ENCODE data around the gene GNPTG.
"Not testable (repeated sequence)": the region's sequence is repeated elsewhere in the genome, so short reads cannot be mapped to it uniquely, and the experiment has no call there.

The GNPTG gene

DNA sequence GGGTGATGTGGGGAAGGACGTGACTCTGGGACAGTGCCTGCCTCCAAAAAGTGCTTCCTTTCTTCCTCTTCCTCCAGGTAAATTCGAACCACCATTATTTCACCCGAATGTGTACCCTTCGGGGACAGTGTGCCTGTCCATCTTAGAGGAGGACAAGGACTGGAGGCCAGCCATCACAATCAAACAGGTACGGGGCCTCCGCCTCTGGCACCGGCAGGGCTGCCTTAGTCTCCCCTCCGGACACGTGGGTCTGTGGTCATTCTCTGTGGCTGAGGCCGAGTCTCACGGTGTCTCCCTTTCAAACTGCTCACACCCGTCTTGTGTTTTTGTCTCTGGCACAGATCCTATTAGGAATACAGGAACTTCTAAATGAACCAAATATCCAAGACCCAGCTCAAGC is 31.6 kb upstream of the GNPTG start:
- no peak for DNase-seq

DNA sequence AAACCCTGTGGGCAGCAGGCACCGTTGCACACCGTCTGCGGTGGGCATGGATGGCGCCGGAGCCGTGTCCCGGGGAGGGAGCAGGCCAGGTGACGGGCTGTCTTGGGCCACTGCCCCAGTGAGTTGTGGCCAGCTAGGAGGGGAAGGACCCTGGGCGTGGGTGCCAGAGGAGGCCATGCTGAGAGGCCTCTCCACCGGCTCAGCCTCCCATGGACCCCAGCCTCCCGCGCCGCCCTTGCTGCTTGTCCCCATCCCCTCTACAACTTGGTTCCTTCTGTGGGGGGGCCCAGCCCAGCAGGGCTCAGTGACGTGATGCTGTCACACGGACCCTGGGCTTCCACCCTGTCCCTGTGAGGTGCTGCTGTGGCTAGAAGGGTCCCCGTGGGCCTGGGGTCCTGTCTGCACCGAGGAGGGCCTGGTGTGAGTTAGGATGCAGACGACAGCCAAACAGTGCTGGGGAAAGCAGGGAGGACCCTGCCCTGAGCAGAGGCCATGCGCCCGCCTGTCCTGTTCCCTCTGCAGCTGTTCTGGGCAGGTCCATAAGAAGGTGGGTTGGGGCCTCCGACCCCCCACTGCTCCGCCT is 31.0 kb upstream of the GNPTG start:
- no peak for DNase-seq

DNA sequence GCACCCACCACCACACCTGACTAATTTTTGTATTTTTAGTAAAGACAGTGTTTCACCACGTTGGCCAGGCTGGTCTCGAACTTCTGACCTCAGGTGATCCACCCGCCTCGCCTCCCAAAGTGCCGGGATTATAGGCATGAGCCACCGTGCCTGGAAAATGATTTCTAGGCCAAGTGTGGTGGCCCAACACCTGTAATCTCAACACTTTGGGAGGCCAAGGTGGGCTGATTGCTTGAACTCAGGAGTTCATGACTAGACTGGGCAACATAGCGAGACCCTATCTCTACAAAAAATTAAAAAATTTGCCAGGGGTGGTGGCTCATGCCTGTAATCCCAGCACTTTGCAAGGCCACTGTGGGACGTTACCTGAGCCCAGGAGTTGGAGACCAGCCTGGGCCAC is 29.3 kb upstream of the GNPTG start:
- no peak for DNase-seq

DNA sequence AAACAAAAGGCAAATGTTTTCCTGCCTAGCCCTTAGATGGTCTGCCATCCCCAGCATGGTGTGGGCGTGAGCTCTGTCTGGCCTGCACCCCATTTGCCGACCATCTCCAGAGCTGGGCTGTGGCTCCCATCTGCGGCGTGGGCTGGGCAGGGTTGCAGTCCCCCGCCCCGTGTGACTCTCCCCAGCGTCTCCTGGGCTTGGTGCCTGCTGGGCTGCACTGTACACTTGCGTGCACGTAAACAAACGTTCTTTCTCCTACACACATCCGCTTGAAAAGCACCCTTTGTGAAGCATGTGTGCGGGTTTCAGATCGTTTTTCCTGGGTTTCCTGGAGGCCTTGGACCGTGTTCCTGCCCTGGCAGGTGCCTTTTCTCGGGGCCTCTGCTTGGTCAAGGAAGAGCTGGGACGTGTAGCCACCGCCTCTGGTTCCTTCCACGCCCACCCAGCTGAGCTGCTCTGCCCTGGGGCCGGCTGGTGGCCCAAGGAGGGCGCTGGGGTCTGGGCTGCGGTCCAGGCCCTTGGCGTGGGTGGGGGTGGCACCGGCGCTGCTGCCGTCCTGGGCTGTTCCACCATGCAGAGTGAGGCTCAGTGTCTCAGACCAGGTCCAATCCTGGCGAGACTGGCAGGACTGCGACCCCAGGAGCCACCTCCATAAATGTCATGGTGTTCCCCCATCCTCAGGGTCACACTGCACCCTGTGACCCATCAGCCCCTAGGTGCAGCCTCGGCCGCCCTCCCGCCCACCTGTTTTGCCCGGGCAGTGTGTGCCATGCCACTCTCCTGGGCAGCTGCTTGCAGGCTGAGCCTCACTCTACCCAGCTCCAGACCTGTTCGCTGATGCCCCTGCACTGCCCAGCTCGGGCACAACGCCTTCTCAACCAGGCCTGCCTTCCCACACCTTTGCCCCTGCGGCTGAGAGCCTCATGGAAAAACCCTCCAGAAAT is 28.2 kb upstream of the GNPTG start:
- DNase-seq: no peak

DNA sequence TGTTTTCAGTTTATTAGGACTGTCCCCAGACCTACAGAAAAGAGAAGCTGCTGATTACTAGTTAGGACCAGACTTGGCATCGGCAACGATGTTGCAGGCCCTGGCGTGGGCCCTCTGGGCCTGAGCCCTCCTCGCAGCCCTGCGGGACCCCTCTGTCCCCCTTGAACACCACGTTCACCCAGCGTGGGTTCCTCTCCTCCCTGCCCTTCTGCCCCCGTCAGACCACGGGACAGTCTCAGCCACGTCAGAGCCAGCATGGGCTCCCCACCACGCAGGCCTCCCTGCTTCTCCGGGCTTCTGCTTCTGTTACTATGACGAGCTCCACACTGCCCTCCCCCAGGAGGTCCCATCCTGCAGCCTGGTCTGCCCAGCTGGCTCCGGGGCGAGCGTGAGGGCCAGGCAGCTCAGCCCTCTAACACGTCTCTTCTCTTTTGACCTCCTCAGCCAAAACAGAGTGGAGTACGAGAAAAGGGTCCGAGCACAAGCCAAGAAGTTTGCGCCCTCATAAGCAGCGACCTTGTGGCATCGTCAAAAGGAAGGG is 27.4 kb upstream of the GNPTG start:
- no peak for DNase-seq

DNA sequence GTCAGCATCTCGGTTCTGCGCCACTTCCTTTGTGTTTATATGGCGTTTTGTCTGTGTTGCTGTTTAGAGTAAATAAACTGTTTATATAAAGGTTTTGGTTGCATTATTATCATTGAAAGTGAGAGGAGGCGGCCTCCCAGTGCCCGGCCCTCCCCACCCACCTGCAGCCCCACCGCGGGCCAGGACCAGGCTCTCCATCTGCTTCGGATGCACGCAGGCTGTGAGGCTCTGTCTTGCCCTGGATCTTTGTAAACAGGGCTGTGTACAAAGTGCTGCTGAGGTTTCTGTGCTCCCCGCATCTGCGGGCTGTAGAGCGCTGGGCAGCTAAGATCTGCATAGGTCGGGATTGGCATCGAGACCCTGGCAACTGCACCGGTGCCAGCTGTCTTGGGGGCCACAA is 26.5 kb upstream of the GNPTG start:
- no peak for DNase-seq

DNA sequence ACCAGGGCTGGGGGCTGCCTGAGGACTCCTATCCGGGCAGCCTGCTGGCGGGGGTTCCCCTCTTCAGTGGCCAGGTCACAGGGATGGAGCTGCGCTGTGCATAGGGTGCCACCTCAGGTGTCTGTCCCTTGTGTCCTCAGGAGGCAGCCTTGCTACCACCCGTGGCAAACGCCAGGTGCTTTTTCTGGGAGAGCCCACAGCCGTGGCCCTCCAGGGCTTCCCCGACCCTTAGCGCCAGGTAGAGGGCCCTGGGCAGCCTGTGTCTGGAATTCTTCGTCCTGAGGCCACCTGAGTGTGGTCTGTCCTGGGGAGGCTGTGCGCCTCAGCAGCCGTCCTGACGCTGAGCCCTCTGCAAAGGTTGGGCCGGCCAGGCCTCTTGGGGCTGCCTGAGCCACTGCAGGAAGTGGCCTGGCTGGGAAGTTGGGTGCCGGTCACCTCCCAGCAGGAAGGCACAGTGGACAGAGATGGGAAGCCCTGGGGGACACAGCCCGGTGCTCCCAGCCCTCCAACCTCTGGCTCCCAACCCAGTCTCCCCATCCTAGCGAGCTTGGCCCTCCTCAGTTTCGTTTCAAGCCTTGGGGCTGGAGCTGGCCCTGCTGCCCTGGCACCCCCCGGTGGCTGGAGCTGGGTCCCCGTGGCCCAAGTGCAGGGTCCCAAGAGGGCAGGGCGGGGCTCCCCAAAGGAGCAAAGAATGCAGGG is 25.9 kb upstream of the GNPTG start:
- DNase-seq: no peak

DNA sequence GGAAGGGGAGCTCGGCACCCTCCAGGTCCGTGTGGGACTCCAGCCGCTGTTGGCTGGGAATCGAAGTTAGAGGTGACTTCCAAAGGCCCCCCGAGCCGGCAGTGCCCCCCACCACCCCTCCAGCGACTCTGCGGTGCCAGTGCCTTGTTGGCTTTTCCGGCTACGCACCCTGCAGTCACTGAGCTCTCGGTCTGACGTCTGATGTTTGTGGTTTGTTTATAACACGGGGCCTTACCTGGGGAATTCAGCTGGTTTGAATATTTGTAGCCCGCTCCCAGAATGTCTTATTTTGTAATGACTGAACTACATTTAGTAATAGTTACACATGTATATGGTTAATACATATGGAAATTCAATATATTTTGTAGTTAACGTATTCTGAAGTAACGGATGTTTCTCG is 25.3 kb upstream of the GNPTG start:
- no peak for DNase-seq

DNA sequence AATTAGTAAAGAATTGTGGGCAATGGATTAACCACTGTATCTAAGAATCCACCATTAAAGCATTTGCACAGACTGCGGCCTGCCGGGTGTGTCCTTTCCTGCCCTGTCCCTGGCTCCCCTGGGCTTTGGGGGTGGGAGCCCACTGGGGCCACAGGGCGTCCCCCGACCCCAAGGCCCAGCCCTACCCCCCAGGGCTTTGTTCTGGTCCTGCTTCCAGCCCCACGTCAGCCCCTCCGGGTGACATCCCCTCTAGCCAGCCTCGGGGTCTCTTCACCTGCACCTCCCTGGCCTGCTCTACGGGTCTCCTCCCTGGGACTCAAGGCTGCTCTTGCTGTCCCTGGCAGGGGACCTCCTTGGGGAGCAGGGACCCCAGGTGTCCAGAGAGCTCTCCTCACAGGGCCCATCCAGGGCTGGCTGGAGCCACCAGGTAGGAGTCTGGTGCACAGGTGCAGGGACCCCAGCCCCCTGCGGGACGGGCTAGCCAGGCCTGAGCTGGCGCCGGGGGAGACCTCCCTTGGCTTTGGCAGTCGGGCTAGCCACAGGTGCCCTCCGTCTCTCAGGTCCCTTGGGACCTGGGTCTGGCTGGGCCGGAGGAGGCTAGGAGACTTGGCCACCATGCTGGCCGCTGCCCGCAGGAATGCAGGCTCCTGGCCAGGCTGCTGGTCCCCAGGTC is 24.6 kb upstream of the GNPTG start:
- no peak for DNase-seq

DNA sequence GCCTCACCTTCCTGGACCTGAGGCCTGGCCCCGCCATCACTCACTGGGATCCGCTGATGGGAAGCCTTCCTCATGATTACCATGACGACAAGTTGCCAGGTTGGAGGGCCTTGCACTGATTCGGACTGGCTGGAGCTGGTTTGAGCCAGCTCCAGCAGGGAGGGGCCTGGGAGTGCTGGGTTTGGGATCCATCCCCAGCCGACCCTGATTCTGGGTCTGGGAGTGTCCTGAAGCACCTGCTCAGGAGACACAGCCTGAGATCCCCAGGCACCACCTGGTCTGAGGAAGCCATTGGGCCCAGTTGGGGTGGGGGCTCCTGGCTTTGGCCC is 24.1 kb upstream of the GNPTG start:
- no peak for DNase-seq

DNA sequence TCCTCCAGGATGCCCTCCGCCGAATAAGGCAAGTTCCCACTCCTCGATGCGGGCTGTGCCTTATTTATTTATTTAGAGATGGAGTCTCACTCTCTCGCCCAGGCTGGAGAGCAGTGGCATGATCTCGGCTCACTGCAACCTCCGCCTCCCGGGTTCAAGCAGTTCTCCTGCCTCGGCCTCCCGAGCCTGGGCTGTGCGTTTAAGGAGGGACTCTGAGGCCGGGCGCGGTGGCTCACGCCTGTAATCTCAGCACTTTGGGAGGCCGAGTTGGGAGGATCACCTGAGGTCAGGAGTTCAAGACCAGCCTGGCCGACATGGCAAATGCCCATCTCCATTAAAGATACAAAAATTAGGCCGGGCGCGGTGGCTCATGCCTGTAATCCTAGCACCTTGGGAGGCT is 23.6 kb upstream of the GNPTG start:
- DNase-seq: not testable (repeated sequence)

DNA sequence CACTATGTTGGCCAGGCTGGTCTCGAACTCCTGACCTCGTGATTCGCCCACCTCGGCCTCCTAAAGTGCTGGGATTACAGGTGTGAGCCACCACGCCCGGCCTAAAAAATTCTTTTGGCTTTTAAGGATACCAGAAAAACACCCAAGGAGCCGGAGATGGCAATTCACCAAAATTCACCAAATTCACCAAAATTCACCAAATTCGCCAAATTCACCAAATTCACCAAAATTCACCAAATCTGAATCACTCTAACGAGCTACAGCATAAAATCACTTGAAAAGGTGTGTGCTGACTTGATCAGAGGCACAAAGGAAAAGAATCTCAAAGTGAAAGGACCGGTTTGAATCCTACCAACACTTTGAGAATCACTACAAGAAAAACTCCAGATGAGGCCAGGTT is 22.8 kb upstream of the GNPTG start:
- DNase-seq: not testable (repeated sequence)

DNA sequence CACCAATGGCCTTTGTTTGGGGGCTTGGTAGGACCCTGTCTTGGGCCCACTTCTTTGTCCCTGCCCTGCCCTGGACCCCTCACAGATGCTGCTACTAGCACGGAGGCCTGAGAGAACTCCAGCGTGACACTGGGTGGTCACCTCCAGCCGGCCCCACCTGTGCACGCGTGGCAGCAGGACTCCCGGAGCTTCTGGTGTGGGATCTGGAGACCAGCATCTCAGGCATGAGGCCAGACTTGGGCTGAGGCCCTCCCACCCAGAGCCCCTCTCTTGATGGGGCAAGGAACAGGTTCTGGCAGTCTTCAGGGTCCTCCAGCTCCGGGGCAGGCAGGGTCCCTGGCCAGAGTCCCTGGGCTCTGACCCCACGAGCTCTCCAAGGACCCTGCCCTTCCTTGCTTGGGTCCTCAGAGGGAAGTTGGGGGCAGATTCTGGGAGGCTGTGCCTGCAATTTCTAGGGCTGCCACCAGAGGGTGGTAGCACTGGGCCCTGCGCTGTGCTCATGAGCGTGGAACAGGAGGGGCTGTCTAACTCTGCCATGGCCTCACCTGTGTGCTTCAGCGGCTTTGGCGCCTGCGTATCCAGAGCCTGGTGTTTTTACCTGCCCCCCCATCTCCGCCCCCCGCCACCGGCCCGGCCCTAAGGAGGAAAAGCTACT is 21.3 kb upstream of the GNPTG start:
- no peak for DNase-seq

DNA sequence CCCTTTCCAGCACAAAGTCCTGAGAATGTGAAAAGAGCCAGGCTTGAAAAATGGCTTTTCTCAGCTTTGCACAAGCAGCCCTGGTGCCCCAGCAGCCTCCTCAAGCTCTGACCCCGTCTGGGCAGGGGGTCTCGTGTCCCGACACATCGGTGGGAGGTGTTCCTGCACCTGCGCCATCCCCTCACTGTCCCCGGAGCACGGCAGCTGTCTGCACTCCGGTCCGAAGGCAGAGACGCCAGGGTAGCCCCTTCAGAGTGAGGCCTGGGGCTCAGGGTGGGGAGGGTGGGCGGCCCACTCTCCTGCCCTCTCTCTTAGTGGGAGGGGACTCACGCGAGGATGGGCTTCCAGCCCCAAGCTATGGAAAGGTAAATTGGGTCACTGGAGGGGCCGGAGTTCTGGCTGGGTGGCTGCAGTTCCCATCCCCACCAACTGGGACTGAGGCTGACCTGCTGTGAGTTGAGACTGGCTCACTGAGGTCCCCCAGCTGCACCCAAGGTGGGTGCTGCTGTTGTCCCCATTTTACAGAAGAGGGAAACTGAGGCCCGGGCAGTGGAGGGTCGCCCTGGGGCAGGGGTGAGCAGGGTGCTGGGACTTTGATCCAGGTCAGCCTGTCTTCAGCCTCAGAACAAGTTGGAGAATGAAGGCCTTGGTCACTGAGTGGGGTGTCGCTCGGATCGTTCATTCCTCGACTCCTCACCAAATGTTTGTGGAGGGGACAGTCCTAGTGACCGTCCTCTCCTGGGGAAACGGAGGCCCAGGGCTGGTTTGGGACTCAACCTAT is 20.6 kb upstream of the GNPTG start:
- DNase-seq: no peak

DNA sequence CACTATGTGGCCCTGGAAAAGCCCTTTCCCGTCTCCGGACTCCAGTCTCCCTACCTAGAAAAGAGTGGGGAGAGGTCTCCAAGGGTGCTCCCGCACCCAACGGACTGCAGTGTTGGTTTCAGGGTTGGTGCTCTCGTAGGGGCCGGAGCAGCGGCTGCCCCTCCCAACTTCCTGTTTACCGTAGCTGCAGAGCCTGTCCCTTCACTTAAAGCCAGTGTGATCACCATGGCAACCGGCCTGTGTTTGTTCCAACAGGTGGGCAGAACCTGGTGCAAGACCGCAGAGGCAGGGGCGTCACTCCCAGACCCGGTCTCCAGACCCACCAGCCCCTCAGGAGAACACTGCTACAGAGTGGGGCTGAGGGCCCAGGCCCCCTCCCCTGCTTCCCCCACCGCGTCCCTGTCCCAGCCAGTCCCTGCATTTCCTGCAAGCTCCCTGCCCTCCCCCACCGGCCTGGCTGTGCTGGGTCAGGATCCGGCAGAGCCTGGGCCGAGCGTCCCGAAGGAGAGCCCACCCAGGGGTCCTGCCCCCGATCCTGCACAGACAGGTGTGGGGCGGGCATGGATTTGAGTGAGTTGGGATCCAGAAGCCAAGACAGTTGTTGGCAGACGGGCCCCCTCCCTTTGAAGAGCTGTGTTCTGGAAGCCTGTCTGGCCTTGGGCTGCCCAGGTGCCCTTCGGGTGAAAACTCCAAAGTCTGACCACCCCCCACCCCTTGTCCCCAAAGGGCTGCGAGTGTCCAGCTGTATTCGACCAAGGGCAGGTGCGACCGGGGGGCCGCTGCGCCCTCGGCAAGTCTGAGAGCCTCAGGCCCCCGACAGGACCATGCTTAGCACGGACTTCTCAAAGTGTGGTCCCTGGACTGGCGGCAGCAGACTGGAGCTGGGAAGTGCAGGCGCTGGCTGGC is 19.8 kb upstream of the GNPTG start:
- peak; percentile 10 for DNase-seq

DNA sequence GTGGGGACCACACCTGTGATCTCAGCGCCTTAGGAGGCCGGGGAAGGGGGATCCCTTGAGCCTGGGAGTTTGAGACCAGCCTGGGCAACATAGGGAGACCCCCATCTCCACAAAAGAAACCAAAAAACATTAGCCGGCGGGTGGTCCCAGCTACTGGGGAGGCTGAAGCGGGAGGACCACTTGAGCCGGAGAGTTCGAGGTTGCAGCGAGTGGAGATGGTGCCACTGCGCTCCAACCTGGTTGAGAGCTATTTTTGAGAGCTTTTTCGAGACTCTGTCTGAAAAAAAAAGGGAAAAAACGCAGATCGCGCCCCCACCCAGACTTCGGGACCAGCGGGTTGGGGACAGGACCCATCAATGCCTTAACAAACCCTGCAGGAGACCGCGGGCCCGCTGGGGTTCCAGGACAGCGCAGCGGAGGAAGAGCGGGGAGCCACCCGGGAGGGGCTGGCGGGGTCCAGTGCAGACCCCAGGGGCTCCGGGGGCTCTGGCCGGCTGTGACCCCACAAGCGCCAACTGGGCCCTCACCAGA is 19.0 kb upstream of the GNPTG start:
- DNase-seq: no peak

DNA sequence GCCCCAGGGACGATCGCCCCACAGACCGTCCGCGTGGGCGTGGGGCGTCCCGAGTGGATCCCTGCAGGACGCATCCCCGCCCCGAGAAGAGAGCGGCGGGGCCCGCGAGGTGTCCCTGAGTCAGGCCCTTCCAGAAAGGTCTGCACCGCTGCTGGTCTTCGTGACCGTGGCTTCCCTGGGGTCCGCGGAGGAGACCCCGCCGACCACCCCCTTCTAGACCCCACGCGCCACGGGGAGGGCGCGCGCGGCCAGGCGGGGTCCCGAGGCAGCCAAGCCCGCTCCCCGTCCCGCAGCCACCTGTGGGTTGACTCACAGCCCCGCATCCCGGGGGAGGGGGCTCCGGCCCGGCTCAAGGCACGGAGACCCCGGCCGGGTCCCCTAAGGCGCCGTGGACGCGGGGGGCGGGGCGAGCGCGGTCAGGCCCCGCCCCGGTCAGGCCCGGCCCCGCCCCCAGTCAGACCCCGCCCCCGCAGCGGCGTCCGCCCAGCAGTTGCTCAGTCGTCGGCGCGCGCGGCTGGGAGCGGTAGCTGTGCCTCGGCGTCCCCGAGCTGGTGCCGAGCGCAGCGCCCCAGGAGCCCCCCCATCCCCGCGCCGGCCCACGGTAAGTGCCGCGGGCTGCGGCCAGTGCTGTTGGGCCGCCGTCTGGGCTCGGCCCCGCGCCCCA is 18.4 kb upstream of the GNPTG start, which contains the start of gene BAIAP3:
Gene BAIAP3 (plus strand): TSS at position 497 of the 664 bp plus-strand sequence. CDS start 4,905 bp downstream, outside the sequence.
- DNase-seq: no peak

DNA sequence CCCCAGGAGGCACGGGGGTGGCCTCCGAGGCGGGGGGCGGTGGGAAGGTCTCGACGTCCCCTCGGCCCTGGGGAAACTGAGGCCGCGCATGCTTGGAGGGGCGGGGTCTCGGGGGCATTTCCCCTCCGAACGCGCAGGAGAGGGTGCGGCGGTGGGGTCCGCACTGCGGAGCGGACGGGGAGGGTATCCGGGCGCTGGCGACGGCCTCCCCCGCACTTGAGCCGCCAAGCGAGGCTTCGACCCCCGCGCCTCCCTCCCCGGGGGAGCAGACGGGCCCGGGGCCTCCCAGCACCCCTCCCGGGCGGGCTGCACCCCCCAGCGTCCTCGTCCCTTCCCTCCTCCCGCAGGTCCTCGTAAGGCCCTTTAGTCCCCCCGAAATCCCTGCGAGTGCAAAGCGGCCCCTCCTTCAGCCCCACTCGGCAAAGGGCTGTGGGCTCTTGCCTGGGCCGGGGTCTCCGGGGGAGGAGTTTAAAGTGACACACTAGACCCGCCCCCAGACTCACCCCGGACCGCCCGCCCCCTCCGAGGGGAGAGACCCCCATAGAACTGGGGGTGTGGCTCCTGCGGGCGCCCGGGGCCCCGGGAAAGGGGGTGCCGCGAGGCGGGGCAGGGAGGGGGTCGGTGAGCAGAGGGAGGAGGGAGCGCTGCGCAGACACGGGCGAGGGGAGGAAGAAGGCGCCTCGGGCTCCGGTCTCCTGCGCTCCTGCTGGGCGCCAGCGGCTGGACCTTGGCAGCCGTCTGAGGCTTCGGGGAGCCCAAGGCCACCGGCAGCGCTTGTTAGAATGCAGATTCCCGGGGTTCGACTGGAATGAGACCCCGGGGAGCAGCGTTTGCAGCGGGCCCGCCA is 17.7 kb upstream of the GNPTG start:
- no peak for DNase-seq

DNA sequence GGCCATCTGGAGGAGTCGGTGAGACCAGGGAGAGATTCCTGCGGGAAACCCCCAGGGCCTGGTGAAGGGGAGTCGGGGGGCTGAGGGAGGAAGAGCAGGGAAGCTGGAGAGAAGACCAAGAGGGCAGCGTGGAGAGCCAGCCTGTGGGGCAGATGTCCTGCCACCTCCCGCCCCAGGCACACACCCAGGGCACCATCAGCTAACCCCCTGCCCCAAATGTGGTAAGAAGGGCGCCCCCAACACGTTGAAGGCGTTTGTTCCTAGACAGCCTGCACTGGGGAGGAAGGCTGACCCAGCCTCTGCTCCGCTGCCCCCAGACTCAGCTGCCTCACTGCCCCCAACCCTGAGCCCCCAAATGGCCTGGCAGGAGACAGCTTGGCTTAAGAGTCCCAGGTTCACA is 17.0 kb upstream of the GNPTG start:
- DNase-seq: no peak

Measured in KG1 (cell line).